ENCODE measurements around the gene ALPL.

- no peak for TF ChIP-seq CTCF (IDR thresholded peaks at IDR 0.05)
- TF ChIP-seq POLR2AphosphoS5 (IDR thresholded peaks at IDR 0.05), result no peak
- no peak for TF ChIP-seq POLR2A (IDR thresholded peaks at IDR 0.05)
- TF ChIP-seq EP300 (IDR thresholded peaks at IDR 0.05), result no peak
Observed at GRCh38 chr1:21625390-21626190, 116.4 kb downstream of the ALPL start.

All from stomach (tissue), 4 donors.